Measurements from ENCODE around the gene GATAD2A. TPM values are rescaled to one million over a fixed set of nuclear protein-coding genes. Genes with fewer than 3 reads are reported as not detected.

Gene GATAD2A
- total and polyA plus RNA-seq, 9 of the 15 experiments (the other 6 are each of a cell fraction or from before 2014, with no cell fraction given) = 2.4 to 226 (median 44.2) TPM

DNA sequence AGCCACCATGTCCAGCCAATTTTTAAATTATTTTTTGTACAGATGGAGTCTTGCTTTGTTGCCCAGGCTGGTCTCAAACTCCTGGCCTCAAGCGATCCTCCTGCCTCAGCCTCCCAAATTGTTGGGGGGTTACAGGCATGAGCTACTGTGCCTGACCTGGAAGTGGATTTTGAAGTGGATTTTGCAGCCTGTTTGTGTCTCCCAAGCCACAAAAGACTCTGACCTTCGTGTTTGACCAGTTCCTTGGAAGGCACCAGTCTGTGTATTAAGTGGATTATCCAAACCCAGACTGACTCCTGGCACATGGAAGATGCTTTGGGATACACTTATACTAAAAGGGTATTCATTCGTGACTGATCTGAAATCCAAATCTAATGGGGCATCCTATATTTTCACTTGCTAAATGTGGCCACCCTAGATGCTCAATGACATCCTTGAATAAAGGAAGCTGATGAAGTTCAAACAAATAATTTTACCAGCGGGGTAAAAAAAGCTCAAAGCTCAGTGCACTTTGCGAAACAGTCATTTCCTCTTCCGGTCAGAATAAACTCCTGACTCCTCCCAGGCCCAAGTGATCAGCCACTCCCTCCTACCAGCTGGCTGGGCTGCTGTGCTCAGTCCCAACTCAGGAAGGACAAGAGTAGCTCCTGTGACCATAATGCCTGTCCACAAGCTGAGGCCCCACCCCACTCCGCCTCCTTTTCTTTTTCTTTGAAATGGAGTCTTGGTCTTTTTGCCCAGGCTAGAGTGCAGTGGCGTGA, 32.6 kb upstream of the GATAD2A start (continued):
- TF ChIP-seq, protein P1, sequence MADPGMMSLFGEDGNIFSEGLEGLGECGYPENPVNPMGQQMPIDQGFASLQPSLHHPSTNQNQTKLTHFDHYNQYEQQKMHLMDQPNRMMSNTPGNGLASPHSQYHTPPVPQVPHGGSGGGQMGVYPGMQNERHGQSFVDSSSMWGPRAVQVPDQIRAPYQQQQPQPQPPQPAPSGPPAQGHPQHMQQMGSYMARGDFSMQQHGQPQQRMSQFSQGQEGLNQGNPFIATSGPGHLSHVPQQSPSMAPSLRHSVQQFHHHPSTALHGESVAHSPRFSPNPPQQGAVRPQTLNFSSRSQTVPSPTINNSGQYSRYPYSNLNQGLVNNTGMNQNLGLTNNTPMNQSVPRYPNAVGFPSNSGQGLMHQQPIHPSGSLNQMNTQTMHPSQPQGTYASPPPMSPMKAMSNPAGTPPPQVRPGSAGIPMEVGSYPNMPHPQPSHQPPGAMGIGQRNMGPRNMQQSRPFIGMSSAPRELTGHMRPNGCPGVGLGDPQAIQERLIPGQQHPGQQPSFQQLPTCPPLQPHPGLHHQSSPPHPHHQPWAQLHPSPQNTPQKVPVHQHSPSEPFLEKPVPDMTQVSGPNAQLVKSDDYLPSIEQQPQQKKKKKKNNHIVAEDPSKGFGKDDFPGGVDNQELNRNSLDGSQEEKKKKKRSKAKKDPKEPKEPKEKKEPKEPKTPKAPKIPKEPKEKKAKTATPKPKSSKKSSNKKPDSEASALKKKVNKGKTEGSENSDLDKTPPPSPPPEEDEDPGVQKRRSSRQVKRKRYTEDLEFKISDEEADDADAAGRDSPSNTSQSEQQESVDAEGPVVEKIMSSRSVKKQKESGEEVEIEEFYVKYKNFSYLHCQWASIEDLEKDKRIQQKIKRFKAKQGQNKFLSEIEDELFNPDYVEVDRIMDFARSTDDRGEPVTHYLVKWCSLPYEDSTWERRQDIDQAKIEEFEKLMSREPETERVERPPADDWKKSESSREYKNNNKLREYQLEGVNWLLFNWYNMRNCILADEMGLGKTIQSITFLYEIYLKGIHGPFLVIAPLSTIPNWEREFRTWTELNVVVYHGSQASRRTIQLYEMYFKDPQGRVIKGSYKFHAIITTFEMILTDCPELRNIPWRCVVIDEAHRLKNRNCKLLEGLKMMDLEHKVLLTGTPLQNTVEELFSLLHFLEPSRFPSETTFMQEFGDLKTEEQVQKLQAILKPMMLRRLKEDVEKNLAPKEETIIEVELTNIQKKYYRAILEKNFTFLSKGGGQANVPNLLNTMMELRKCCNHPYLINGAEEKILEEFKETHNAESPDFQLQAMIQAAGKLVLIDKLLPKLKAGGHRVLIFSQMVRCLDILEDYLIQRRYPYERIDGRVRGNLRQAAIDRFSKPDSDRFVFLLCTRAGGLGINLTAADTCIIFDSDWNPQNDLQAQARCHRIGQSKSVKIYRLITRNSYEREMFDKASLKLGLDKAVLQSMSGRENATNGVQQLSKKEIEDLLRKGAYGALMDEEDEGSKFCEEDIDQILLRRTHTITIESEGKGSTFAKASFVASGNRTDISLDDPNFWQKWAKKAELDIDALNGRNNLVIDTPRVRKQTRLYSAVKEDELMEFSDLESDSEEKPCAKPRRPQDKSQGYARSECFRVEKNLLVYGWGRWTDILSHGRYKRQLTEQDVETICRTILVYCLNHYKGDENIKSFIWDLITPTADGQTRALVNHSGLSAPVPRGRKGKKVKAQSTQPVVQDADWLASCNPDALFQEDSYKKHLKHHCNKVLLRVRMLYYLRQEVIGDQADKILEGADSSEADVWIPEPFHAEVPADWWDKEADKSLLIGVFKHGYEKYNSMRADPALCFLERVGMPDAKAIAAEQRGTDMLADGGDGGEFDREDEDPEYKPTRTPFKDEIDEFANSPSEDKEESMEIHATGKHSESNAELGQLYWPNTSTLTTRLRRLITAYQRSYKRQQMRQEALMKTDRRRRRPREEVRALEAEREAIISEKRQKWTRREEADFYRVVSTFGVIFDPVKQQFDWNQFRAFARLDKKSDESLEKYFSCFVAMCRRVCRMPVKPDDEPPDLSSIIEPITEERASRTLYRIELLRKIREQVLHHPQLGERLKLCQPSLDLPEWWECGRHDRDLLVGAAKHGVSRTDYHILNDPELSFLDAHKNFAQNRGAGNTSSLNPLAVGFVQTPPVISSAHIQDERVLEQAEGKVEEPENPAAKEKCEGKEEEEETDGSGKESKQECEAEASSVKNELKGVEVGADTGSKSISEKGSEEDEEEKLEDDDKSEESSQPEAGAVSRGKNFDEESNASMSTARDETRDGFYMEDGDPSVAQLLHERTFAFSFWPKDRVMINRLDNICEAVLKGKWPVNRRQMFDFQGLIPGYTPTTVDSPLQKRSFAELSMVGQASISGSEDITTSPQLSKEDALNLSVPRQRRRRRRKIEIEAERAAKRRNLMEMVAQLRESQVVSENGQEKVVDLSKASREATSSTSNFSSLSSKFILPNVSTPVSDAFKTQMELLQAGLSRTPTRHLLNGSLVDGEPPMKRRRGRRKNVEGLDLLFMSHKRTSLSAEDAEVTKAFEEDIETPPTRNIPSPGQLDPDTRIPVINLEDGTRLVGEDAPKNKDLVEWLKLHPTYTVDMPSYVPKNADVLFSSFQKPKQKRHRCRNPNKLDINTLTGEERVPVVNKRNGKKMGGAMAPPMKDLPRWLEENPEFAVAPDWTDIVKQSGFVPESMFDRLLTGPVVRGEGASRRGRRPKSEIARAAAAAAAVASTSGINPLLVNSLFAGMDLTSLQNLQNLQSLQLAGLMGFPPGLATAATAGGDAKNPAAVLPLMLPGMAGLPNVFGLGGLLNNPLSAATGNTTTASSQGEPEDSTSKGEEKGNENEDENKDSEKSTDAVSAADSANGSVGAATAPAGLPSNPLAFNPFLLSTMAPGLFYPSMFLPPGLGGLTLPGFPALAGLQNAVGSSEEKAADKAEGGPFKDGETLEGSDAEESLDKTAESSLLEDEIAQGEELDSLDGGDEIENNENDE (IDR thresholded peaks at IDR 0.05; ENCODE audit: low read depth, low read length) = no peak
- TF ChIP-seq, protein P2, sequence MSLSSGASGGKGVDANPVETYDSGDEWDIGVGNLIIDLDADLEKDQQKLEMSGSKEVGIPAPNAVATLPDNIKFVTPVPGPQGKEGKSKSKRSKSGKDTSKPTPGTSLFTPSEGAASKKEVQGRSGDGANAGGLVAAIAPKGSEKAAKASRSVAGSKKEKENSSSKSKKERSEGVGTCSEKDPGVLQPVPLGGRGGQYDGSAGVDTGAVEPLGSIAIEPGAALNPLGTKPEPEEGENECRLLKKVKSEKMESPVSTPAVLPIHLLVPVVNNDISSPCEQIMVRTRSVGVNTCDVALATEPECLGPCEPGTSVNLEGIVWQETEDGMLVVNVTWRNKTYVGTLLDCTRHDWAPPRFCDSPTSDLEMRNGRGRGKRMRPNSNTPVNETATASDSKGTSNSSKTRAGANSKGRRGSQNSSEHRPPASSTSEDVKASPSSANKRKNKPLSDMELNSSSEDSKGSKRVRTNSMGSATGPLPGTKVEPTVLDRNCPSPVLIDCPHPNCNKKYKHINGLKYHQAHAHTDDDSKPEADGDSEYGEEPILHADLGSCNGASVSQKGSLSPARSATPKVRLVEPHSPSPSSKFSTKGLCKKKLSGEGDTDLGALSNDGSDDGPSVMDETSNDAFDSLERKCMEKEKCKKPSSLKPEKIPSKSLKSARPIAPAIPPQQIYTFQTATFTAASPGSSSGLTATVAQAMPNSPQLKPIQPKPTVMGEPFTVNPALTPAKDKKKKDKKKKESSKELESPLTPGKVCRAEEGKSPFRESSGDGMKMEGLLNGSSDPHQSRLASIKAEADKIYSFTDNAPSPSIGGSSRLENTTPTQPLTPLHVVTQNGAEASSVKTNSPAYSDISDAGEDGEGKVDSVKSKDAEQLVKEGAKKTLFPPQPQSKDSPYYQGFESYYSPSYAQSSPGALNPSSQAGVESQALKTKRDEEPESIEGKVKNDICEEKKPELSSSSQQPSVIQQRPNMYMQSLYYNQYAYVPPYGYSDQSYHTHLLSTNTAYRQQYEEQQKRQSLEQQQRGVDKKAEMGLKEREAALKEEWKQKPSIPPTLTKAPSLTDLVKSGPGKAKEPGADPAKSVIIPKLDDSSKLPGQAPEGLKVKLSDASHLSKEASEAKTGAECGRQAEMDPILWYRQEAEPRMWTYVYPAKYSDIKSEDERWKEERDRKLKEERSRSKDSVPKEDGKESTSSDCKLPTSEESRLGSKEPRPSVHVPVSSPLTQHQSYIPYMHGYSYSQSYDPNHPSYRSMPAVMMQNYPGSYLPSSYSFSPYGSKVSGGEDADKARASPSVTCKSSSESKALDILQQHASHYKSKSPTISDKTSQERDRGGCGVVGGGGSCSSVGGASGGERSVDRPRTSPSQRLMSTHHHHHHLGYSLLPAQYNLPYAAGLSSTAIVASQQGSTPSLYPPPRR (CRISPR knock-in tag; IDR thresholded peaks at IDR 0.05; ENCODE audit: borderline replicate concordance) = no peak
- TF ChIP-seq, protein P3, sequence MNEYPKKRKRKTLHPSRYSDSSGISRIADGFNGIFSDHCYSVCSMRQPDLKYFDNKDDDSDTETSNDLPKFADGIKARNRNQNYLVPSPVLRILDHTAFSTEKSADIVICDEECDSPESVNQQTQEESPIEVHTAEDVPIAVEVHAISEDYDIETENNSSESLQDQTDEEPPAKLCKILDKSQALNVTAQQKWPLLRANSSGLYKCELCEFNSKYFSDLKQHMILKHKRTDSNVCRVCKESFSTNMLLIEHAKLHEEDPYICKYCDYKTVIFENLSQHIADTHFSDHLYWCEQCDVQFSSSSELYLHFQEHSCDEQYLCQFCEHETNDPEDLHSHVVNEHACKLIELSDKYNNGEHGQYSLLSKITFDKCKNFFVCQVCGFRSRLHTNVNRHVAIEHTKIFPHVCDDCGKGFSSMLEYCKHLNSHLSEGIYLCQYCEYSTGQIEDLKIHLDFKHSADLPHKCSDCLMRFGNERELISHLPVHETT (CRISPR knock-in tag; conservative IDR thresholded peaks at IDR 0.05 in 1 of 2, IDR thresholded peaks at IDR 0.05 in 1 of 2) = peak in 1 of 2 experiments; percentile 24; a peak in 1 of 4 replicates
- TF ChIP-seq MAZ (CRISPR knock-in tag; conservative IDR thresholded peaks at IDR 0.05 in 1 of 2, IDR thresholded peaks at IDR 0.05 in 1 of 2) (peak in 1 of 2 experiments; percentile 34; a peak in 1 of 4 replicates), ZNF133 (CRISPR knock-in tag; IDR thresholded peaks at IDR 0.05) (no peak)
- TF ChIP-seq, protein P4, sequence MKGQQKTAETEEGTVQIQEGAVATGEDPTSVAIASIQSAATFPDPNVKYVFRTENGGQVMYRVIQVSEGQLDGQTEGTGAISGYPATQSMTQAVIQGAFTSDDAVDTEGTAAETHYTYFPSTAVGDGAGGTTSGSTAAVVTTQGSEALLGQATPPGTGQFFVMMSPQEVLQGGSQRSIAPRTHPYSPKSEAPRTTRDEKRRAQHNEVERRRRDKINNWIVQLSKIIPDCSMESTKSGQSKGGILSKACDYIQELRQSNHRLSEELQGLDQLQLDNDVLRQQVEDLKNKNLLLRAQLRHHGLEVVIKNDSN (CRISPR knock-in tag; IDR thresholded peaks at IDR 0.05) = no peak
